Measurements from ENCODE around the gene TRIM67. TPM values are rescaled to one million over a fixed set of nuclear protein-coding genes. Genes with fewer than 3 reads are reported as not detected.

TRIM67 gene
- total RNA-seq, 1 experiment from 2014 or later = 0.06 TPM

DNA sequence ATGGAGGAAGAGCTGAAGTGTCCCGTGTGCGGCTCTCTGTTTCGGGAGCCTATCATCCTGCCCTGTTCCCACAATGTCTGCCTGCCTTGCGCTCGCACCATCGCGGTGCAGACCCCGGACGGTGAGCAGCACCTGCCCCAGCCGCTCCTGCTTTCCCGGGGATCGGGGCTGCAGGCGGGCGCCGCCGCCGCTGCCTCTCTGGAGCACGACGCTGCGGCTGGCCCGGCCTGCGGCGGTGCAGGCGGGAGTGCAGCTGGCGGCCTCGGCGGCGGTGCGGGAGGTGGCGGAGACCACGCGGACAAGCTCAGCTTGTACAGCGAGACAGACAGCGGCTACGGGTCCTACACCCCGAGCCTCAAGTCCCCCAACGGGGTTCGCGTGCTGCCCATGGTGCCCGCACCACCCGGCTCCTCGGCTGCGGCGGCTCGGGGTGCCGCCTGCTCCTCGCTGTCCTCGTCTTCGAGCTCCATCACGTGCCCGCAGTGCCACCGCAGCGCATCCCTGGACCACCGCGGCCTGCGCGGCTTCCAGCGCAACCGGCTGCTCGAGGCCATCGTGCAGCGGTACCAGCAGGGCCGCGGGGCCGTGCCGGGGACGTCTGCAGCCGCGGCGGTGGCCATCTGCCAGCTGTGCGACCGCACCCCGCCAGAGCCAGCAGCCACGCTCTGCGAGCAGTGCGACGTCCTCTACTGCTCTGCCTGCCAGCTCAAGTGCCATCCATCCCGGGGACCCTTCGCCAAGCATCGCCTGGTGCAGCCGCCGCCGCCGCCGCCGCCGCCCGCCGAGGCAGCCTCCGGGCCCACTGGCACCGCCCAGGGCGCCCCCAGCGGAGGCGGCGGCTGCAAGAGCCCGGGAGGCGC is 1.3 kb downstream of the TRIM67 start:
- no peak overlapping the region for H3K27ac ChIP-seq (ENCODE audit: low read depth, low read length, poor library complexity, severe bottlenecking)
- no peak for DNase-seq (ENCODE audit: low spot score)
- BruUV-seq (replicated peaks) = no TSS peak
- H3K9me3 ChIP-seq (ENCODE audit: low read depth, low read length, poor library complexity, severe bottlenecking) = no peaks in the 10 kb centered on the region
- H3K27me3 ChIP-seq (replicated peaks; ENCODE audit: insufficient read depth, low read depth, low read length, poor library complexity) = peaks cover 84% of the 10 kb centered on the region
- ChIA-PET POLR2A (ENCODE audit: low non-redundant PET) (no interaction called here), CTCF (no interaction called here)
- H3K4me1 ChIP-seq (ENCODE audit: insufficient read depth, low read length, poor library complexity, severe bottlenecking) = peaks cover 15% of the 10 kb centered on the region
- H3K36me3 ChIP-seq (ENCODE audit: insufficient read depth, low read length, poor library complexity, severe bottlenecking) = no peaks in the 10 kb centered on the region
- H3K4me3 ChIP-seq (ENCODE audit: low read depth, low read length, poor library complexity, severe bottlenecking) = peak overlapping the region; percentile 24
- TF ChIP-seq EZH2 (IDR thresholded peaks at IDR 0.05; ENCODE audit: borderline replicate concordance, low read depth, low read length, poor library complexity, severe bottlenecking) = peak; percentile 64
- TF ChIP-seq, protein P1, sequence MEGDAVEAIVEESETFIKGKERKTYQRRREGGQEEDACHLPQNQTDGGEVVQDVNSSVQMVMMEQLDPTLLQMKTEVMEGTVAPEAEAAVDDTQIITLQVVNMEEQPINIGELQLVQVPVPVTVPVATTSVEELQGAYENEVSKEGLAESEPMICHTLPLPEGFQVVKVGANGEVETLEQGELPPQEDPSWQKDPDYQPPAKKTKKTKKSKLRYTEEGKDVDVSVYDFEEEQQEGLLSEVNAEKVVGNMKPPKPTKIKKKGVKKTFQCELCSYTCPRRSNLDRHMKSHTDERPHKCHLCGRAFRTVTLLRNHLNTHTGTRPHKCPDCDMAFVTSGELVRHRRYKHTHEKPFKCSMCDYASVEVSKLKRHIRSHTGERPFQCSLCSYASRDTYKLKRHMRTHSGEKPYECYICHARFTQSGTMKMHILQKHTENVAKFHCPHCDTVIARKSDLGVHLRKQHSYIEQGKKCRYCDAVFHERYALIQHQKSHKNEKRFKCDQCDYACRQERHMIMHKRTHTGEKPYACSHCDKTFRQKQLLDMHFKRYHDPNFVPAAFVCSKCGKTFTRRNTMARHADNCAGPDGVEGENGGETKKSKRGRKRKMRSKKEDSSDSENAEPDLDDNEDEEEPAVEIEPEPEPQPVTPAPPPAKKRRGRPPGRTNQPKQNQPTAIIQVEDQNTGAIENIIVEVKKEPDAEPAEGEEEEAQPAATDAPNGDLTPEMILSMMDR (conservative IDR thresholded peaks at IDR 0.05; ENCODE audit: low read depth, low read length) = no peak
- intact Hi-C loops (cut with micrococcal nuclease; ENCODE audit: unreplicated experiment) = no loop called here

DNA sequence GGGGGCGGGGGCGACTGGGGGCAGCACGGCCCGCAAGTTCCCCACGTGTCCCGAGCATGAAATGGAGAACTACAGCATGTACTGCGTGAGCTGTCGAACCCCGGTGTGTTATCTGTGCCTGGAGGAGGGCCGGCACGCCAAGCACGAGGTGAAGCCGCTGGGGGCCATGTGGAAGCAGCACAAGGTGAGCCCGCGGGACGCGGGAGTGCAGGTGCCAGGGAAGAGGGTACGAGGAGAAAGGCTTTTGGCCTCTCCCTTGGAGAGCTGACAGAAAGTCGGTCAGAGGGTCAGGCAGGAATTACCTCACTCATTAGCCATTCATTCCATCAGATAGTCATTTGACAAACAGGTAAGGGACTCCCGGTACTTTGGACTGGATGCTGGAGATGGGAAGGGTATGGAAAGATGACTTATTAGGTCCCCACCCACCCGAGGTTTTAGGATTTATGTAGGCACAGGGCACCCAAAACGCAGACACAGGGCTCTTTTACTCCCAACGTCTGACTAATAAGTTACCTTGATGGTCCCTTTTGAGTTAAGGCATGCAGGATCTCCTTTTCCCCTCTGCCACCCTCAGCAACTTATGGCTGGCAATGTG is 2.1 kb downstream of the TRIM67 start:
- intact Hi-C loops (cut with micrococcal nuclease; ENCODE audit: unreplicated experiment) = no loop called here
- Histone ChIP-seq H3K4me1 (ENCODE audit: insufficient read depth, low read length, poor library complexity, severe bottlenecking) (peaks cover 15% of the 10 kb centered on the region), H3K4me3 (ENCODE audit: low read depth, low read length, poor library complexity, severe bottlenecking) (no peak overlapping the region), H3K27ac (ENCODE audit: low read depth, low read length, poor library complexity, severe bottlenecking) (no peak overlapping the region), H3K27me3 (replicated peaks; ENCODE audit: insufficient read depth, low read depth, low read length, poor library complexity) (peaks cover 81% of the 10 kb centered on the region), H3K9me3 (ENCODE audit: low read depth, low read length, poor library complexity, severe bottlenecking) (no peaks in the 10 kb centered on the region), H3K36me3 (ENCODE audit: insufficient read depth, low read length, poor library complexity, severe bottlenecking) (no peaks in the 10 kb centered on the region)
- no peak for DNase-seq (ENCODE audit: low spot score)
- ChIA-PET POLR2A (ENCODE audit: low non-redundant PET) (no interaction called here), CTCF (no interaction called here)
- BruUV-seq (replicated peaks) = no TSS peak
- TF ChIP-seq, protein P1 (conservative IDR thresholded peaks at IDR 0.05; ENCODE audit: low read depth, low read length) = no peak
- TF ChIP-seq EZH2 (IDR thresholded peaks at IDR 0.05; ENCODE audit: borderline replicate concordance, low read depth, low read length, poor library complexity, severe bottlenecking) = no peak

DNA sequence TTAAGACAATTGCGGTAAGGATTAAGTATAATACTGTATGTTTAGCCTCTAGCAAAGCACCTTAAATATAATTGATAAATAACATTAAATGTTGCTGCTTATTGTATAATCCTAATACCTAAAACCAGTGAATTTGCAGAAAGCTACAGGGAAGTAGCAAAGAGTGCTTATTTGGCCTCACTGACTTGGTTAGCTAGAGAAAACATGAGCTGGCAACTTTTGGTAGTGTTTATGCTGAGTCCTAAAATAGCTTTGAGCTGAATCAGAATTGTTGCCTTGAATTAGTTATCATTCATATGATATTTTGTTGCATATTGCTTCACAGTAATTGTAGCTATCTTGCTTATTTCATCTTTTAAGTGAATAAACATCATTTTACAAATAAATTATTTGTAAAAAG is 3.5 kb downstream of the TRIM67 start:
- TF ChIP-seq, protein P1 (conservative IDR thresholded peaks at IDR 0.05; ENCODE audit: low read depth, low read length) = no peak
- no peak for TF ChIP-seq EZH2 (IDR thresholded peaks at IDR 0.05; ENCODE audit: borderline replicate concordance, low read depth, low read length, poor library complexity, severe bottlenecking)
- Histone ChIP-seq H3K27me3 (replicated peaks; ENCODE audit: insufficient read depth, low read depth, low read length, poor library complexity) (peaks cover 67% of the 10 kb centered on the region), H3K4me3 (ENCODE audit: low read depth, low read length, poor library complexity, severe bottlenecking) (no peak overlapping the region), H3K9me3 (ENCODE audit: low read depth, low read length, poor library complexity, severe bottlenecking) (no peaks in the 10 kb centered on the region), H3K27ac (ENCODE audit: low read depth, low read length, poor library complexity, severe bottlenecking) (no peak overlapping the region), H3K36me3 (ENCODE audit: insufficient read depth, low read length, poor library complexity, severe bottlenecking) (no peaks in the 10 kb centered on the region), H3K4me1 (ENCODE audit: insufficient read depth, low read length, poor library complexity, severe bottlenecking) (peaks cover 15% of the 10 kb centered on the region)
- intact Hi-C loops (cut with micrococcal nuclease; ENCODE audit: unreplicated experiment) = no loop called here
- CTCF ChIA-PET = interaction anchor here (0.5 kb wide), 1 partner anchor 770 kb away, joined by 3 read pairs; no protein-coding TSS in a partner anchor
- POLR2A ChIA-PET (ENCODE audit: low non-redundant PET) = no interaction called here
- DNase-seq (ENCODE audit: low spot score) = no peak
- BruUV-seq (replicated peaks) = no TSS peak

Measured in A673 (cell line).